C1 segment of cervical spinal cord (tissue), 14 donors: ENCODE data around the gene PPY.
"Not testable (repeated sequence)": the region's sequence is repeated elsewhere in the genome, so short reads cannot be mapped to it uniquely, and the experiment has no call there.

Experiments used
- DNase-seq, 14 donors: peaks; one replicate each; lab custom pipeline; 2025; lab: John Stamatoyannopoulos, UW

The PPY gene

GRCh38 chr17:43905985-43906852 is 36.1 kb downstream of the PPY start:
- DNase-seq: peak in 13 of 14 donors; percentile 63 to 93 (median 85)

- DNase-seq: peak in 3 of 14 donors; percentile 20 to 26 (median 23)
Observed at GRCh38 chr17:43905400-43905984, 36.8 kb downstream of the PPY start.

GRCh38 chr17:43901861-43902589 is 40.3 kb downstream of the PPY start:
- DNase-seq: no peak

GRCh38 chr17:43900858-43901754 is 41.2 kb downstream of the PPY start:
- DNase-seq: no peak

- DNase-seq: peak in 12 of 14 donors; percentile 23 to 79 (median 74)
Observed at GRCh38 chr17:43900183-43900857, 42.0 kb downstream of the PPY start.

DNA sequence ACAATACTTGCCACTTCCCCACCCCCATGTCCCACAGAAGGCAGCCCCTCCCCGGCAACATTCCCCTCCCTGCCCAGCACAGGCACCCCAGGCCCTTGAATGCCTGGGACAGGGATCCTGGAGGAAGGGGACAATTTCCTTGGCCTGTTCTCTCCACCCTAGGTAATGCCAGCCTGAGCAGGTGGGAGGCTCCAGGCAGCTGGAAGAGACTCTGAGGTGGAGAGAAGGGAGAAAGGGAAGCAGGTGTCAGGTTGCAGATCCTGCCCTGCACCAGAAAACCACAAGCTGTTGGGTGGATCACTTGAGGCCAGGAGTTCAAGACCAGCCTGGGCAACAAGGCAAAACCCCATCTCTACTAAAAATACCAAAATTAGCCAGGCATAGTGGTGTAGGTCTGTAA is 43.8 kb downstream of the PPY start:
- no peak for DNase-seq

GRCh38 chr17:43897831-43898230 is 44.4 kb downstream of the PPY start:
- DNase-seq: no peak

DNA sequence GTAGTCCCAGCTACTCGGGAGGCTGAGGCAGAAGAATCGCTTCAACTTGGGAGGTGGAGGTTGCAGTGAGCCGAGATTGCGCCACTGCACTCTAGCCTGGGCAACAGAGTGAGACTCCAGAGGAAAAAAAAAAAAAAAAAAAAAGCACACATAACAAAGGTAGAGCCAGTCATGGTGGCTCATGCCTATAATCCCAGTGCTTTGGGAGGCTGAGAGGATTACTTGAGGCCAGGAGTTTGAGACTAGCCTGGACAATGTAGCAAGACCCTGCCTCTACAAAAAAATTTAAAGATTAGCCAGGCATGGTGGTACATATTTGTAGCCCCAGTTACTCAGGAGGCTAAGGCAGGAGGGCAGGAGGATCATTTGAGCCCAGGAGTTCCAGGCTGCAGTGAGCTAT is 47.8 kb downstream of the PPY start:
- DNase-seq: not testable (repeated sequence)

DNA sequence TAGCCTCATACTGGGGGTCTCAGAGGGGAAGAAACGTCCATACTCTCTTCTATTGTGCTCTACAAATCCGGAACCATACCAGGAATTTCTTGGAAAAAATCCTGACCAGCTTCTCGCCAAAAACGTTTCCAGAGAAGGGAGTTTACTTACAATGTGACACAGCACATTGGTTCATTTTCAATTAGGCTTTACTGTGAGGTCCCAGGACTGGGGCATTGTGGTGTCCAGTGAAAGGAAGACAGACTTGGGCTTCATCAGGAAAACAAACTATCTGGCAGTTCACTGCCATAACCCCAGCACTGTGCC is 49.7 kb downstream of the PPY start:
- no peak for DNase-seq

- DNase-seq: peak in 1 of 14 donors; percentile 31
Observed at GRCh38 chr17:43891851-43892646, 50.2 kb downstream of the PPY start.
